ENCODE data around the gene SORCS2.

The SORCS2 gene

GRCh38 chr4:7540654-7541413 is 348.5 kb downstream of the SORCS2 start:
- no peak for DNase-seq

GRCh38 chr4:7541414-7541810 is 349.1 kb downstream of the SORCS2 start:
- DNase-seq: no peak

- no peak for DNase-seq
Measured at GRCh38 chr4:7542781-7543180, 350.4 kb downstream of the SORCS2 start.

GRCh38 chr4:7546152-7546808 is 353.9 kb downstream of the SORCS2 start:
- DNase-seq: no peak

- DNase-seq: no peak
Measured at GRCh38 chr4:7546809-7547367, 354.6 kb downstream of the SORCS2 start.

- no peak for DNase-seq
Measured at GRCh38 chr4:7547368-7548040, 355.2 kb downstream of the SORCS2 start.

GRCh38 chr4:7549866-7550265 is 357.5 kb downstream of the SORCS2 start:
- no peak for DNase-seq

GRCh38 chr4:7552466-7552865 is 360.1 kb downstream of the SORCS2 start:
- DNase-seq: no peak

- DNase-seq: no peak
Measured at GRCh38 chr4:7553280-7553679, 360.9 kb downstream of the SORCS2 start.

GRCh38 chr4:7554905-7555304 is 362.6 kb downstream of the SORCS2 start:
- DNase-seq: no peak

- DNase-seq: no peak
Measured at GRCh38 chr4:7556558-7556957, 364.2 kb downstream of the SORCS2 start.

- DNase-seq: no peak
Measured at GRCh38 chr4:7557456-7557855, 365.1 kb downstream of the SORCS2 start.

GRCh38 chr4:7558436-7558835 is 366.1 kb downstream of the SORCS2 start:
- DNase-seq: no peak

- no peak for DNase-seq
Measured at GRCh38 chr4:7559316-7559715, 367.0 kb downstream of the SORCS2 start.

- no peak for DNase-seq
Measured at GRCh38 chr4:7559741-7560395, 367.5 kb downstream of the SORCS2 start.

- no peak for DNase-seq
Measured at GRCh38 chr4:7561557-7561956, 369.2 kb downstream of the SORCS2 start.

- no peak for DNase-seq
Measured at GRCh38 chr4:7564242-7564641, 371.9 kb downstream of the SORCS2 start.

GRCh38 chr4:7565483-7565882 is 373.1 kb downstream of the SORCS2 start:
- DNase-seq: no peak

GRCh38 chr4:7569810-7570783 is 377.8 kb downstream of the SORCS2 start:
- no peak for DNase-seq

GRCh38 chr4:7571001-7571400 is 378.7 kb downstream of the SORCS2 start:
- DNase-seq: no peak

GRCh38 chr4:7571701-7572100 is 379.4 kb downstream of the SORCS2 start:
- no peak for DNase-seq

- DNase-seq: no peak
Measured at GRCh38 chr4:7572894-7573293, 380.6 kb downstream of the SORCS2 start.
